ENCODE measurements around the gene CEP126. TPM values are rescaled to one million over a fixed set of nuclear protein-coding genes. Genes with fewer than 3 reads are reported as not detected.

Gene CEP126
- total RNA-seq, 2 donors from 2014 or later = 2.6 to 4.0 TPM

DNA sequence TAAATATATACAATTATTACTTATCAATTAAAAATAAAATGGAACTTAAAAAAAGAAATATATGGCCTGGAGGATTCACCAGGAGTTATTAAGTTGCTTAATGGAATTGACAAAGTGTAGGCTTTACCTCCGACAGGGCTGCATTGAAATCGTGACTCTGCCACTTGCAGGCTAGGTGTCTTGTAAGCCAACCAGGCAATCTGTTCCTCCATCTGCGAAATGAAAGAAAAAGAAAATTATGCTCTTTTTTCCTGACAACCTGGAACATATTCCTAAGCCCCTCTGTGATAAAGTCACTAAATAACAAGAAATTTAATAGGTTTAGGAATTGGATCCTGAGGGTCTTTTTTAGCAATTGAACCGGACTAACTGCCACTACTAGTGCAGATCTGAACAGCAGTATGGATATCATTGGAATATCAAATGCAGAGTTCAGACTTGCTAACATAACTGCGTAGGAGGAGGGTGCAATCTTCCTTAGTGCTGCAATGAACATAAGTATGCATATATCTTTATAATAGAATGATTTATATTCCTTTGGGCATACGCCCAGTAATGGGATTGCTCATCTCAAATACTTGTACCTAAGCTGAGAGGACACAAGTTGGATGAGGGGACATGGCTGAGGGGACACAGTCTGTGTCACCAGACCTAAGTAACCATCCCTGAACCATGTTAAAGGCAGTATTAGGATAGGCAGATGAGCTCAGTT lies 42.5 kb upstream of the CEP126 start:
- intact Hi-C loops (cut with DNase I) = no loop called here
- H3K36me3 ChIP-seq (replicated peaks in 1 of 2; ENCODE audit: insufficient read depth in 1 of 2, low read depth in 2 of 2) = no peaks in the 10 kb centered on the region
- no peaks in the 10 kb centered on the region for H3K4me1 ChIP-seq
- H3K9me3 ChIP-seq = no peaks in the 10 kb centered on the region
- ATAC-seq = no peak
- 63 to 72% methylated on average over 6 of the region's 6 CpGs for WGBS, 2 donors
- H3K27ac ChIP-seq = no peak overlapping the region
- DNase-seq = no peak
- no peak for TF ChIP-seq POLR2A (IDR thresholded peaks at IDR 0.05)
- TF ChIP-seq, protein P1, sequence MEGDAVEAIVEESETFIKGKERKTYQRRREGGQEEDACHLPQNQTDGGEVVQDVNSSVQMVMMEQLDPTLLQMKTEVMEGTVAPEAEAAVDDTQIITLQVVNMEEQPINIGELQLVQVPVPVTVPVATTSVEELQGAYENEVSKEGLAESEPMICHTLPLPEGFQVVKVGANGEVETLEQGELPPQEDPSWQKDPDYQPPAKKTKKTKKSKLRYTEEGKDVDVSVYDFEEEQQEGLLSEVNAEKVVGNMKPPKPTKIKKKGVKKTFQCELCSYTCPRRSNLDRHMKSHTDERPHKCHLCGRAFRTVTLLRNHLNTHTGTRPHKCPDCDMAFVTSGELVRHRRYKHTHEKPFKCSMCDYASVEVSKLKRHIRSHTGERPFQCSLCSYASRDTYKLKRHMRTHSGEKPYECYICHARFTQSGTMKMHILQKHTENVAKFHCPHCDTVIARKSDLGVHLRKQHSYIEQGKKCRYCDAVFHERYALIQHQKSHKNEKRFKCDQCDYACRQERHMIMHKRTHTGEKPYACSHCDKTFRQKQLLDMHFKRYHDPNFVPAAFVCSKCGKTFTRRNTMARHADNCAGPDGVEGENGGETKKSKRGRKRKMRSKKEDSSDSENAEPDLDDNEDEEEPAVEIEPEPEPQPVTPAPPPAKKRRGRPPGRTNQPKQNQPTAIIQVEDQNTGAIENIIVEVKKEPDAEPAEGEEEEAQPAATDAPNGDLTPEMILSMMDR (IDR thresholded peaks at IDR 0.05) = no peak
- H3K4me3 ChIP-seq = no peak overlapping the region
- no peaks in the 10 kb centered on the region for H3K27me3 ChIP-seq

DNA sequence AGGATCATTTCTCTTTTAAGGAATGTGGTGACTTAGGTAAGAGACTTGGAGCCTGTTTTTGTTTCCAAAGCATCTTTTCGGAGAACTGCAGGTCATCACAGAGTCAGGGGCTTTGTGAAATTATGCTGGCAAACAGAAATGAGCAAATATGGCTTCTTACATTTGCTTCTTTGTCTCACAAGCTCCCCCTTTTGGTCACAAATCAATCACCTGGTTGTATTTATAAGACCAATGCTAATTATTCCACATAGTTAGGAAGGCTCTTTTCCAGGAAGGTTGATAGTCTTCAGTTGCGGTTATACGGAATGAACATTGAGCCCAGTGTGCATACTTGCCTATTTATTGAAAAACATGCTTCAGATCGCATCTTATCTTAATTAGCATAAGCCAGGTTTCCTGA lies 34.6 kb upstream of the CEP126 start:
- Histone ChIP-seq H3K36me3 (replicated peaks in 1 of 2; ENCODE audit: insufficient read depth in 1 of 2, low read depth in 2 of 2) (no peaks in the 10 kb centered on the region), H3K27ac (no peak overlapping the region), H3K9me3 (no peaks in the 10 kb centered on the region), H3K4me3 (no peak overlapping the region), H3K4me1 (no peaks in the 10 kb centered on the region), H3K27me3 (no peaks in the 10 kb centered on the region)
- WGBS, 2 donors = 28 to 41% methylated on average over 4 of the region's 4 CpGs
- TF ChIP-seq, protein P1 (IDR thresholded peaks at IDR 0.05) = peak in 4 of 7 experiments; percentile 14 to 40 (median 27)
- no peak for TF ChIP-seq POLR2A (IDR thresholded peaks at IDR 0.05)
- ATAC-seq (no peak), DNase-seq (peak in 3 of 4 donors; percentile 5 to 38 (median 12))
- intact Hi-C loops (cut with DNase I) = no loop called here

DNA sequence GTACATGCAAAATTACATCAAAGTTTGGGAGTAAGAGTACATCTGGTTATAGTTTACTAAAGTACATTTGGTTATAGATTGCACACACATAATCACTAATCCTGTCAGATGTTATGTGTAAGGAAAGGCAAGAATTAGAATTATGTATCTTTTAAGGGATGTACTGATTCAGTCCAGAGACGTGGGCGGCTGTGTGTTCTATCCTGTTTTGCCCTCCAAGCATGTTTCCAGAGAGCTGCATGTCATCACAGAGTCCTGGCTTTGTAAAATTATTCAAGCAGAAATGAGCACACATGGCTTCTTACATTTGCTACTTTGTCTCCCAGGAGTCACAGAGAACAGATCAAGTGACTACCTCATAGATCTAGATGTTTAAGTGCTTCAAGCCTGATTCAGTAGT lies 33.2 kb upstream of the CEP126 start:
- Histone ChIP-seq H3K4me1 (no peaks in the 10 kb centered on the region), H3K9me3 (no peaks in the 10 kb centered on the region), H3K4me3 (no peak overlapping the region), H3K27ac (no peak overlapping the region), H3K27me3 (no peaks in the 10 kb centered on the region), H3K36me3 (replicated peaks in 1 of 2; ENCODE audit: insufficient read depth in 1 of 2, low read depth in 2 of 2) (no peaks in the 10 kb centered on the region)
- 58 to 63% methylated on average over 2 of the region's 2 CpGs for WGBS, 2 donors
- intact Hi-C loops (cut with DNase I) = no loop called here
- DNase-seq (no peak), ATAC-seq (no peak)
- TF ChIP-seq, protein P1 (IDR thresholded peaks at IDR 0.05) = no peak
- no peak for TF ChIP-seq POLR2A (IDR thresholded peaks at IDR 0.05)

DNA sequence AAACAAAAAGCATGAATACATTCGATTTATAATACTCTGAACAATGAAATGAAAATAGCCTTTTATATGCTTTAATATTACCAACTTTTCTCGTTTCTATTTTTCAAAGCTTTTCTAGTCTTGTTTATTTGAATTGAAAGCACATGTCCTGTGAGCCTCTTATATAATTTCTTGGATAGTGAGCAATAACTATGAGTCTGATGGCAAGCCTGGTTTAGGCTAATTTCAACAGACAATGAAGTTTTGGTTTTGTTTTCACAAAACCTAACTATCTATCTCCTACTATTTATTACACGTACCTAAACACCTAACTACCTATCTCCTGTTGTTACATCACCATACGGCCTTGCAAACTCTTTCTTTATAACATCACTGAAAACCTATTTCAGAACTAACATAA lies 29.2 kb upstream of the CEP126 start:
- Histone ChIP-seq H3K4me1 (no peaks in the 10 kb centered on the region), H3K4me3 (no peak overlapping the region), H3K9me3 (no peaks in the 10 kb centered on the region), H3K27me3 (no peaks in the 10 kb centered on the region), H3K36me3 (replicated peaks in 1 of 2; ENCODE audit: insufficient read depth in 1 of 2, low read depth in 2 of 2) (no peaks in the 10 kb centered on the region), H3K27ac (no peak overlapping the region)
- intact Hi-C loops (cut with DNase I) = no loop called here
- WGBS, 2 donors = 61 to 63% methylated on average over 4 of the region's 4 CpGs
- ATAC-seq (no peak), DNase-seq (no peak)
- TF ChIP-seq POLR2A (IDR thresholded peaks at IDR 0.05) = no peak
- TF ChIP-seq, protein P1 (IDR thresholded peaks at IDR 0.05) = no peak

DNA sequence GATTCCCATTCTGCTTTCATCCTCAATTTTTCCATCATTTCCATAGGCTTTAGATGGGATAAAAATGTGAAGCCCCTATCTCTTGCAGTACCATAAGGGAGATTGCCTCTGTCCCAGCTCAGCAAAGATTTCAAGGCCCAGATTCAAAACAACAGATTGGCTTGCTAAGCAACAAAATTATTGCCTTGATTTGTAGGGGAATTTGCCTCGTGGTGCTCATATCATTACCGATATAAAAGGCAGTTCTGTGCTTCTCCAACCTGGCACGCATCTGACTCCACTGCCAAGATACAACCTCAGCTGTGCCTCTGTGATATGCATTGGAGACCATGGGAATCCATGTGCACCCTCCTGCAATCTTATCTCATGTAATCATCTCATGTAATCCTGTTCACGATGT lies 25.0 kb upstream of the CEP126 start:
- DNase-seq (no peak), ATAC-seq (no peak)
- WGBS, 2 donors = 76 to 82% methylated on average over 4 of the region's 4 CpGs
- intact Hi-C loops (cut with DNase I) = no loop called here
- no peak for TF ChIP-seq POLR2A (IDR thresholded peaks at IDR 0.05)
- TF ChIP-seq, protein P1 (IDR thresholded peaks at IDR 0.05) = no peak
- Histone ChIP-seq H3K36me3 (replicated peaks in 1 of 2; ENCODE audit: insufficient read depth in 1 of 2, low read depth in 2 of 2) (no peaks in the 10 kb centered on the region), H3K4me3 (no peak overlapping the region), H3K9me3 (no peaks in the 10 kb centered on the region), H3K4me1 (no peaks in the 10 kb centered on the region), H3K27me3 (no peaks in the 10 kb centered on the region), H3K27ac (no peak overlapping the region)
